IPS-NIHi11 (cell line): Measurements from ENCODE around the gene GSTM2.
A peak's percentile ranks its signal among the peaks of the same experiment; 100 is the strongest.

Experiments
- DNase-seq: peaks from one replicate; pipeline ENCODE4 v3.0.0; 2012; ENCODE audit warnings: mixed read lengths, low spot score

The GSTM2 gene

DNA sequence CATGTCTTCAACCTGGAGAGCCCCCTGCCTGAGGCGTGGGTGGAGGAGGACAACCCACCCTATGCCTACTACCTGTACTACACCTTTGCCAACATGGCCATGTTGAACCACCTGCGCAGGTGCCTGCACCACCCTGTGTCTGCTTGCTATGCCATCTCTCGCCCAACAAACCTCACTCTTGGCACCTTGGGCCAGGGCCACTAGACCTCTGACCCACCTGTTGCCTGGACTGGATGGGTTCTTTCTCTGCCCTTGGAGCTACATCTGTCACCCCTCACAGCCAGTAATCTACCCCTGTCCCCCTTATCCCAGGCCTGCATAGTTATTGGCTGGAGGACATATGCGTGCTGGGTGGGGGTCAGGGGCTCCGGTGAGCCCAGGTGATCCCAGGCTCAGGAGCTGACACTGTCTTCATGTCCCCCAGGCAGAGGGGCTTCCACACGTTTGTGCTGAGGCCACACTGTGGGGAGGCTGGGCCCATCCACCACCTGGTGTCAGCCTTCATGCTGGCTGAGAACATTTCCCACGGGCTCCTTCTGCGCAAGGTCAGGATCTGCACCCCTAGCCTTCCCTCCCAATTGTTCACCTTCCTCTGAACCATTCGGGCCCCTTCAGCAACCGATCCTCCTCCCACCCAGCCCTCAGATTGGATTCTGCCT, 38.4 kb upstream of the GSTM2 start:
- no peak for DNase-seq

DNA sequence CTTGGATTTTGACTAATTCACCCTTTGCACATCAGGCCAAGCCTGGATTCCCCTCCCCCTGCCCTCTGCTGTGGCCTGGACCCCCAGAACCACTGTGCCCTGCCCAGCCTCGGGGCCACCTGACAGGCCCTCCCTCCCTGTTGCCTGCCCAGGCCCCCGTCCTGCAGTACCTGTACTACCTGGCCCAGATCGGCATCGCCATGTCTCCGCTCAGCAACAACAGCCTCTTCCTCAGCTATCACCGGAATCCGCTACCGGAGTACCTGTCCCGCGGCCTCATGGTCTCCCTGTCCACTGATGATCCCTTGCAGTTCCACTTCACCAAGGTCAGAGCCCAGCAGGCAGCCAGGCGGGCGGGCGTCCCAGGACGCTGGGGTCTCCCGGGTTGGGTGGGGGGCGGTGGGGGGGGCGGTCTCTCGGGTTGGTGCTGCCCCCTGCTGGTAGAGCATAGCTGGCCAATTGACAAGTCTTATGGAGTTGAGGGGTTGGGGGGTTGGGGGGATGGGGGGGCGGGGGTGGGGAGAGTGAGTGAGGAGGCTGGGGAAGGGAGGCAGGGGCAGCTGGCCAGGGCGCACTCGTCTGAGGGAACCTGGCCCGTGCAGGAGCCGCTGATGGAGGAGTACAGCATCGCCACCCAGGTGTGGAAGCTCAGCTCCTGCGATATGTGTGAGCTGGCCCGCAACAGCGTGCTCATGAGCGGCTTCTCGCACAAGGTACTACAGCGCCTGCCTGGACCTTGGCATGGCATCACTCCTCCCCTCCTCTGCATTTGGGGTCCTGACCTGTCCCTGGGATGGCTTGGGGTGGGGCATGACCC, 37.6 kb upstream of the GSTM2 start:
- peak; percentile 90 for DNase-seq

DNA sequence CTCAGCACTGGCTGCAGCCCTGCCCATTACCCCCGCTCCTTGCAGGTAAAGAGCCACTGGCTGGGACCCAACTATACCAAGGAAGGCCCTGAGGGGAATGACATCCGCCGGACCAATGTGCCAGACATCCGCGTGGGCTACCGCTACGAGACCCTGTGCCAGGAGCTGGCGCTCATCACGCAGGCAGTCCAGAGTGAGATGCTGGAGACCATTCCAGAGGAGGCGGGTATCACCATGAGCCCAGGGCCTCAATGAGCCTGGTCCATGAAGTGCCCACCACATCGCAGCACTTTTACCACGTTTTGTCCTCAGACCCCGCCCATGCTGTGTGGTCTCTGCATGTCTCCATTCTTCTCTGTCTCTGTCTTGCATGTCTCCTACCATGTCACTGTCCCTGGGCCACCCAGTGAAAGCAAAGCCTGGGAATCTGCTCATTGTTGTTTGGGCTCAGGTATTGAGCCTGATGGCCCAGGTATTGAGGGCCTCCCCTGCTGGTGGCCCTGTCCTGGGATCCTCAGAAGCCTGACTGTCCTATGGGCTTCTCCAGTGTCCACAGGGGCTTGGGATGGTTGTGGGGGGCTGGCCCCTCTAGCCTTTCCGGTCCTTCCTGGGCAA, 36.9 kb upstream of the GSTM2 start:
- DNase-seq = no peak

DNA sequence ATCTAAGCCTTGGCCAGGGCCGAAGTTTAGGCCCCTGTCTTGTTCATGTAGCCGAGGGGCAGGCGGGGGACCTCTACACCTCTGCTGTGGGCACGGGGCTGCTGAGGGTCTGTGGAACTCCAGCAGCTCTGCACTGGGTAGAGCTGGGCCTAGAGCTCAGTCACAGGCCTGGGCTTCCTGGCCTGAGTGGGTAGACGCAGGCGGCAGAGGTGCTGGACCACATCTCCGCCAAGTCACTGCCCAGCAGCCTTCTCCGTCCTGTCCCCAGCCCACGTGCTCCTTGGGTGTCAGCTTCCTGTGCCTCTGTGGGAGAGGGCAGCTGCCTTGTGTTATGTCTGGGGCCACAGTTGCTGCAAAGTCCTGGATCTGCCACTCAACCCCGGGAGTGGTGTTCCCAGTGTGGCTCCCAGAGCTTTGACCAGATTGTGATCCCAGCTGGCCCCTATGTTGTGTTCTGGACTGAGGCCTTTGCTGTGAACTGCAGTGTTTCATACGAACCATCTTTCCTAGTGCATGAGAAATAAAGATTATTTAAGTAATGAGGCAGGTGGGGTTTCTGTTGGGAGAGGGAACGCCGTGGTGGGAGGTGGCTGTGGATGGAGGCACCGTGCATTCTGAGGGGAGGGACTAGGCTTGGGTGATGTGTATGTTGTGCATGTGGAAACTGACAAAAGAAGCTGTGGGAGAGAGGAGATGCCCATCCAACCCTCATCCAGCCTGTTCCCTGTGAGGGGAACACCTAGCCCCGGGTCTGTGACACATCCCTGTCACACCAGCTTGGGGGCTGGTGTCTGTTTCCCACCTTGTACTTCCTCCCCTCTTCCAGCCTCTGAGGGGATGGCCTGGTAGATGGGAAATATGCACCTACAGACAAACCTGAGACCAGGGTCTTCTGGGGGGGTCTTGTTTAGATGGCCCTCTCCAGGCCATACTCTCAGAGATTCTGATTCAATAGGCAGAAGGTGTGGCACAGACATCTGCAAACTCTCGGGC, 36.0 kb upstream of the GSTM2 start:
- DNase-seq = no peak

DNA sequence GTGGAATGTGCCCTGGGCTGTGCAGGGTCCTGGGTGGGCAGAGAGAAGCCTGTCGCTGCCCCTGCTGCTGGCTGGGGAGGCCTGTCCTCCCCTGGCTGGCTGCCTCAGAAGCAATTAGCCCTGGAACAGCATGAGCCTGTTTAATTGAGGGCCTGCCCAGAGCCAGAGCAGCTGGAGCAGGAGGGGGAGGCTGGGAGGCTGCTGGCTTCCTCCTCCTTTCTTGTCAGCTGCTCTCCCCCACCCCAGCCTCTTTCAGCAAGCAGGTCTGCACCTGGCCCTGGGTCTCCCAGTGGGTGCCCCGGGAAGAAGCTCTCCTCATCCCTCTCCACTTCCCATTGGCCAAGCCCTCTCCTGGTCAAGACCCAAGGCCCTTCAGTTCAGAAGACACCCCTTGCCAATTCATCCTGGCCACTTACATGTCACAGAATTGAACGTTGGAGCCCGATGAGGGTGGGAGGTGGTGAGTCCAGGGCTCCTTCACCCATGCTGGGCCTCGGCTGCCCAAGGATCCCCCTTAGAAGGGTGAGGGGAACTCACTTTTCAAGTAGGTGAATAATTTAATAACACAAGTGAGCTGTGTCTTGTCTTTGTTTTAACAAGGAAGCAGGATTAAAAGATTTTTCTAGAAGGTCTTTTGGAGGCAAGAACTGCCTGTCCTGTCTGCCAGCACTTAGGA, 35.0 kb upstream of the GSTM2 start:
- DNase-seq = no peak

DNA sequence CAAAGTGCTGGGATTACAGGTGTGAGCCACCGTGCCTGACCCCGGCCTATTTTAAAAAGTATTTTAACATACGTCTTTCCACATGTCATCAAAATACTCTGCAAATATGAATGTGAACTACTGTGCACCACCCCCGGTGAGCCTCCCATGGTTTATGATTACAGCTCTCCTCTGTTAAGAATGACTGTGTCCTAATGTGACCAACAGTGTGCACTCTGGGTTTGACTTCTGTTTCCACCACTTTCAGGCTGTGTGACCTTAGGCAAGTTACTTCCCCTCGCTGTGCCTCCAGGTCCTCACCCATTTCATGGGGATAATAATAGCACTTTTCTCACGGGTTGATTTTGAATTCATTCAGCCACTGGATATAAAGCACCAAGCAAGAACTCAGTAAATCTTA, 33.6 kb upstream of the GSTM2 start:
- DNase-seq = no peak

DNA sequence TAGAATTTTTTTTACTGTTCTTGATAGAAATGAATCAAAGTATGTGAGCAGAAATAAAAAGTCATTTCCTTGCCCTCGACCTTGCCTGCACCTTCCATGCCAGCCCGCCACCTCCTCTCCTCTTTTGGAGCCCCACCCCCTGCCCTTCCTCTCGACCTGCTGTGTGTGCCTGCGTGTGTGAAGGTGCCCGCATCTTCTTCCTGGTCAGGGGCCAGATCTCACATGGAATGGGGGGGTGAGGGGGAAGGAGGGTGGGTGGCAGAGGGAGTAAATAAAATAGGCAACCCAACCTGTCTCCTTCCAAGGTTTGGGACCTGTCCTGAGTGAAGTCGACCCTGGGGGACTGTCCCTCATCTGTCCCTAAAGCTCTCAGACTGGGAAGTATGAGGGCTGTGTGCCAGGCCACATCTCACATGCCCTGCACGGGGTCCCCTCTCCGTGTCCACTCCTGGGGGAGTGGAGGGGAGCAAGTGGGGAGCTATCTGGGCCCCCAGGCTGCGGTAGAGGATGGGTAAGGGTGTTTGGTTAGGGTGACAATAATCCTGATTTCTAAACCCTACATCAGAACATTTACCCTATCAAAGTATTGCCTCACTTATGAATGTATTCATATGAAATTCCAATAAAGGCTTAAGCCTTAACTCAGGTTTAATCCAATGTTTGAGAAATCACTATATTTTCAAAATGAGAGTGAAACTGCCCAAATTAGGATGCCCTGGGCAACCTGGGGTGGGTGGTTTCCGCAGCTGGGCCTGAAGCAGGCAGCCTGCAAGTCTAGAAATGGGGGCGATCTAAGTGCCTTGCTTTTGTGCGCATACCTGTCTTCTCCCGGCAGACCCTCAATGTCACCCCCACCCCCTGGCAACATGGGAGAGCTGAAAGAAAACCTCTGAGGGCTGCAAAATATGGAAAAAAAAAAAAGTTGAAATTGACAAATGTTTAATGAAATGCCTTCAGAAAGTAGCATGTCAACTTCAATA, 32.8 kb upstream of the GSTM2 start:
- DNase-seq = no peak

DNA sequence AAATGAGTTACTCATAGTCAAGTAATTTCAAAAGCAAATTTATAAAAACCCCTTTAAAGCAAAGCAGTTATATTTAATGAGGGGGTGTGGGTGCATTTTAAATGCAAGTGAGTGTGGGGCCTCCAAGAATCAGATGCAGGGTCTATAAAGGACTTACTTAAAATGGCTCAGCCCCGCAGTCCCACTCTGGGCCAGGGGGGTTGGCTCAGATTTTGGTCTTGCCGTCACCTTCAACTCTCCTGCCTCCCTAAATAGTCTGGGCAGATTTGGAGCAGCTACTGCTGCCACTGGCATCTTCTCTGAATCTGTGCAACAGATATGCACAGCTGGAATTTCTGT, 32.0 kb upstream of the GSTM2 start:
- DNase-seq = no peak

DNA sequence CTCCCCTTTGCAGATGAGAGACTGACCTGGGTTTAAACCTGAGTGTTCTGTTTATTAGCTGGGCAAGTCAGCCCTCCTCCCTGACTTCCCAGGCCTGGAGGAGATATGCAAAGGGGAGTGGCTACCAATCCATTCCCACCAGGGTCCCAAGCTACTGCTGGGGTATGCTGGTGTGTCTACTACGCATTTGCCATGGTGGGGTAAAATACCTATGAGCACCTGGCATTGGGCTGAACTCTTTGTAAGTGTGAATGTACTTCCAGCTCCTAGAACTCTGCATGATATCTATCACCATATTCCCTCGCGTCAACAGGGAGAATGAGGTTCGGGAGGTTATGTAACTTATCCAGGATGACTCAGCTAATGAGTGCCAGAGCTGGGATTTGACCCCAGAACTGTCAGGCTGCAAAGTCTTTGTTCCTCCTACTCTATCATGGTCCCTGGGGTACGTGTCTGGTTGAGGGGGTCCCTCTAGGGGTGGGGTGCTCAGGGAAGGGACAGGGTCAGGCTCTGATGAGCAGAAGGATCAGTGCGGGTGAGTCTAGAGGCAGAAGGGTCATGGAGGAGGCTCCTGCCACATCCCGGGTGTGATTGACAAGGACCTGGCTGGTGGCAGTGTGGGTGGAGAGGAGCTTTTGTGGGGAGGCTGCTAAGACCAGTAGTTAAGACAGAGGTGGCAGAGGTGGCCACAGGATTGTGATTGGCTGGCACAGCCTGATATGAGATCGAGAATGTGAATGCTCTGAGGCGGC, 31.5 kb upstream of the GSTM2 start:
- peak; percentile 46 for DNase-seq

DNA sequence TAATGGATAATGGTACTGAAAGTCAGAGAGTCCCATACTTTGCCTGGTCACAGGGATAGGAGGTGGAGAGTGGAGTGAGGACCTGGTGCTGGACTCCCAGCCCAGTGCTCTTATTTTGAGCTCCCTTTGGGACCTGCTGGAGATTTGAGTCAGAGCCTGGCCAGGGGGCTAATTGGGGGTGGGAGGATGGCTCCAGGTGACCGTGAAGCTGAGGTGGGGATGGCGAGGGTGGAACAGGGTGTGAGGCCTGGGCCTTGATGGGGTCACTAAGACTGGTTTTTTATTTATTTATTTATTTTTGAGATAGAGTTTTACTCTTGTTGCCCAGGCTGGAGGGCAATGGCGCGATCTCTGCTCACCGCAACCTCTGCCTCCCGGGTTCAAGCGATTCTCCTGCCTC, 30.4 kb upstream of the GSTM2 start:
- DNase-seq = no peak

DNA sequence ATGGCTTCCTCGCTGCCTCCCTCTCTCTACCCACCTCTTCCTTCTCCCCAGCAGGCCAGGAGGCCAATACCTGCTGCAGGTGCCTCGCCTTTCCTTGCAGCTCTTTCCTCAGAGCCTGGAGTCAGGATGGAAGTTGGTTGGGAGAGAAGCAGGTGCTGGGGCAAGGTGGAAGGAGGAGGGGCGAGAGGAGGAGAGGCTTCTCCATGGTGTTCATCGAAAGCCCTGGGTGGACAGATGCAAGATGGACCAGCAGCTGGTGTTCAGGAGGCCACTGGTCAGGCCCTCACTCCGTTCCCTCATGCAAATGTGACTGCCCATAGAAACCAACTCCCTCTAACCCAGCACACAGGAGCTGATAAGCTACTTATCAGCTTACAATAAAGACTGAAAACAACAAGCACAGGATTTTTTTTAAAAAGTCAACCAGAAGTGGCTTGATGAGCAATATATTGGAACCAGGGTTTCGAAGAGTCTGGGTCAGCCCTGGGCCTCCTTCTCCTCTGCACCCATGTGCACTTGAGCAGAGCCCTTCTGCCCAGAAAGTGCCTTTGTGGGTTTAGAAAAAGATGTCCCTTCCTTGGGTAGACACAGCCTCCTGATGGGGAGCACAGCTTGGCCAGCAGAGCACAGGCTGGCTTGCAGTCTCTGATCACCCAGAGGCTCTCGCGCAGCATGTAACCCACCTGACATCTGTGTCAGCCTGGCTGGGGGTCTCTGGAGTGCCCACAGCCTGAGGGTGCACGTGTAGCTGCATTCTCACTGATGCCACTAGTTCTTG, 28.6 kb upstream of the GSTM2 start:
- no peak for DNase-seq

DNA sequence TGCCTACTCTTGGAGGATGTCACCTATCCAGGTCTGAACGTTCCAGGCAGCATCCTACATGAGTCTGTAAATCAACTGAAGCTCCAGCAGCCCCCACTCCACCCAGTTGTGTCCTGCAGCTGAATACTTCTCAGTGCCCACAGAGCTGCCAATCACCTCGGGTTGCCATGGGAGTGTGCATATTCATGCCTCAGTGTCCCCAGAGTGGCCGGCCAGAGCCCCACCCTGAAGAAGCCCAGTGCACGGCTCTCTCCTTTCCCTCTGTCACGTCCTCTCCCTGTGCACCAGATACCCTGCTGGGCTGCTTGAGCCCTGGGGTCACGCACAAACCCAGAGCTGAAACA, 28.0 kb upstream of the GSTM2 start:
- DNase-seq = no peak

DNA sequence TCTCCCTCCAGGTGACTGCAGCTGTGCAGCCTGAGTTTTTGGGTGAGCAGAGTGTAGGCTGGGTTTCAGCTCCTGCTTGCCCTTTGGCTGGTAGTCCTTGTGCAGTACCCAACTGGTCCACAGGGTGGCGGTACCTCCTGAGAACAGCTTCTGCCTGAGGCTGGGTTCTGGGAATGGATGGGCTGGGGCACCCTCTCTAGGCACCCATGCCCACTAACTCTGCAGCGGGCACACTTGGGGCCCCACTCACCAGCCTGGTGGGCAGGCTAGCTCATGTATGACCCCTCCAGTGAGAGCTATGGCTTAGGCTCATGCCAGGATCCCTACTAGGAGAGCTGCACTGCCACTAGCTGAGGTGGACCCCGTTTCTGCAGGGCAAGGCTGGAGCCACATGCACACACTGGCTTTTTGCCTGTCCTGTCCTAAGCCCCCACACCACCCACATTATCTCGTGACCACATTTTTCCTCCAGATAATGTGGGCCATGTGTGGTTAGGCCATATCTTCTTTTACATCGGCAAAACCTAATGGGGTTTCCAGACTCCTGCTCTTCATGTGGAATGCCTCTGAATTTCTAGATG, 27.5 kb upstream of the GSTM2 start:
- peak; percentile 77 for DNase-seq

DNA sequence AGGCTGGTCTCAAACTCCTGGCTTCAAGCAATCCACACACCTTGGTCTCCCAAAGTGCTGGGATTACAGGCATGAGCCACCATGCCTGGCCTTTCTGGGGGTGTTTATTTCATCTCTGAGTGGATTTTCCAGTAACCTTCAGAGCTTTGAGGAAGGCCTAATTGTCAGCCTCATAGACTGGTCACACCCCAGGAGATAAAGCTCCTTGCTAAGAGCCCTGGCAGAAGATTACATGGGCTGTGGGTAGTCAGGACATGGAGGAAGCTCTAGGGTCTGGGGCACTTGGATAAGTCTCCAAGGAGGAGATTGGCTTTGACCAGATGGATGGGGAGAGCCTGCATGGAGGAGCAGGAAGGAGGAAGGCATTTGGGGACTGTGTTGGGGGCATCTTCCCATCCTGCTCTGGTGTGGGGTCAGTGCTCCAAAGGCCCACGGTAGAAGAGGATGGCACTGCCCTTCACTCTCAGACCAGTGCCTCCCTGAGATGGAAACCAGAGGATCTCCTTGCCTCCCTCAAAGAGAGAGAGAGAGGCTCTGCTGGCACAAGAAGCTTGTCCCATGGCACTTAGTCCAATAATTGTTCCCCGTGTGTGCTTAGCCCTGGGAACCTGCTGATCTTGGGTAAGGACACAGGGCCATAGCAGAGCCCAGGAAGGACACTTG, 26.6 kb upstream of the GSTM2 start:
- no peak for DNase-seq

DNA sequence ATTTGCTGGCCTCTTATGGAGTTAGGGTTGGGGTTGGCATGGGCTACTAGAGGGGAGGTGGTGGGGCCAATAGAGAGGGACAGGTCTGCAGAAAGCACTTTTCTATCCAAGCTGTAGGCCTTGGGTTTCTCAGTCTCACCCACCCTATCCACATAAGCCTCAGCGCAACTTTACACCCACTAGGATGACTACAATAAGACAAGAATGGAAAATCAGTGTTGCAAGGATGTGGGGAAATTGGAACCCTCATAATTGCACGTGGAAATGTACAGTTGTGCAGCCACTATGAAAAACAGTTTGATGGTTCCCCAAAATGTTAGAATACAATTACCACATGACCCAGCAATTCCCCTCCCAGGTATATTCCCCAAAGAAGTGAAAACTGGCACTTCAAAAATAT, 26.0 kb upstream of the GSTM2 start:
- no peak for DNase-seq

DNA sequence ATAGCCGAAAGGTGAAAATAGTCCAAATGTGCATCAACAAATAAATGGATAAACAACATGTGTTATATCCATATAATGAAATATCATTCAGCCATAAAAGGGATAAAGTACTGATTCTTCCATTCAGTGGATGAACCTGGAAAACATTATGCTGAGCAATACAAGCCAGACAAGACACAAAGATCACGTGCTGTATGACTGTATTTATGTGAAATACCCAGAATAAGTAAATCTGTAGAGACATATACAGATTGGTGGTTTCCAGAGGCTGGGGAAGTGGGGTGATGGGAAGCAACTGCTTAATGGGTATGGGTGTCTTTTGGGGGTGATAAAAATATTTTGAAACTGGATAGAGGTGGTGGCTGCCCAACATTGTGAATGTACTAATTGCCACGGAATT, 25.2 kb upstream of the GSTM2 start:
- DNase-seq = no peak

DNA sequence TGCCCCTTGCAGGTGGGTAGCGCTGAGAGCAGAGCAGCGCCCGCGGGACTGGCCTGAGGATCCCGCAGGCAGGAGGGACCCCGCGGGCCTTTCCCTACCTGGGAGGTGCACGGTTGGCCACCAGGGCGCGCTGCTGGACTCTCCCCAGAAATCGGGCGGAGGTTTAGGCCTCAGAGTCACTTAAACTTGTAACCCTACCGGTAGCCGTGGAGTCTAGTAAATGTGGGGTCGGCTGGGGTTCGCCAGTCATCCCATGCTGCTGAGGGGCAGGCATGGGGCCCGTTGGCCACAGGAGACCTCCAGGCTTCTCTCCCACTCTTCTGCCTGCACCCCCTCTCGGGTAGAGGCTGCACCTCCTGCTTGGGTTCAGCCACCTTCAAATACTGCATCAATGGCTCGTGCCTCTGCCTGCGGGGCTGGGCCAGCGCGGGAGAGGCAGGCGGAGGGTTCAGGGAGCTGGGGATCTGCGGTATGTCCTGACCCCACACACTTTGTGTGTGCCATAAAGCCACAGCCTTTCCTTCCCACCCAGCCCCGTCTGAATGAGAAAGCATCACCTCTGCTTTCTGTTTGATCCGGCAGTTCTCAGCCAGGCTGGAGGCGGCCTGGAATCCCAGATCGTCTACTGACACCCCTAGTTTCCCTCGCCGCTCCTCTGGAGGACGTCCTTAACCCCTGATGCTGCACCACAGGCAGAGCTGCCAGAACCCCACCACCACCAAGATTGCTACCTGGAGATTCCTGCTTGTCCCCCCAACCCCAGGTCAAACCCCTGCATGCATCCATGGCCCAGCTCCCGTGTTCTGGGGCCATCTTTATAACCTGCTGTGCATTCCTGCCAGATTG, 24.2 kb upstream of the GSTM2 start:
- peak; percentile 84 for DNase-seq
